Parathyroid adenoma (tissue), 2 donors: ENCODE measurements around the gene SLC5A6.

ENCODE experiments used
- H2AFZ ChIP-seq: fragments of 300-600 bp; sonication (generic); one replicate; pipeline ENCODE4 v1.7.0; 2017; ENCODE audit warnings: antibody characterized with exemption, mild to moderate bottlenecking
- H3K27ac ChIP-seq: fragments of 300-600 bp; sonication (generic); one replicate; pipeline ENCODE4 v1.7.0; 2017
- H3K27me3 ChIP-seq: fragments of 300-600 bp; sonication (generic); one replicate; pipeline ENCODE4 v1.7.0; 2017; ENCODE audit warnings: low read length; ENCODE audit not compliant: control insufficient read depth, insufficient read depth
- H3K36me3 ChIP-seq: fragments of 300-600 bp; sonication (generic); one replicate; pipeline ENCODE4 v1.7.0; 2017; ENCODE audit warnings: low read length; ENCODE audit not compliant: control insufficient read depth, insufficient read depth
- H3K4me1 ChIP-seq: fragments of 300-600 bp; sonication (generic); one replicate; pipeline ENCODE4 v1.7.0; 2017; ENCODE audit warnings: control low read depth
- H3K4me2 ChIP-seq: fragments of 300-600 bp; sonication (generic); one replicate; pipeline ENCODE4 v1.7.0; 2017; ENCODE audit warnings: low read length
- H3K4me3 ChIP-seq: fragments of 300-600 bp; sonication (generic); one replicate; pipeline ENCODE4 v1.7.0; 2017; ENCODE audit warnings: low read depth, low read length
- H3K79me2 ChIP-seq: fragments of 300-600 bp; sonication (generic); one replicate; pipeline ENCODE4 v1.7.0; 2017; ENCODE audit warnings: control low read depth
- H3K9ac ChIP-seq: fragments of 300-600 bp; sonication (generic); one replicate; pipeline ENCODE4 v1.7.0; 2017; ENCODE audit warnings: mild to moderate bottlenecking
- H3K9me3 ChIP-seq: fragments of 300-600 bp; sonication (generic); one replicate; pipeline ENCODE4 v1.7.0; 2017; ENCODE audit warnings: low read length; ENCODE audit not compliant: control insufficient read depth
- CTCF ChIP-seq: fragments of 300-600 bp; sonication (generic); IDR thresholded peaks from one replicate; pipeline ENCODE4 v1.7.0; 2017; ENCODE audit warnings: antibody characterized with exemption, mild to moderate bottlenecking
- donor health status: primary hyperparathyroidism.

The SLC5A6 gene

GRCh38 chr2:27211943-27212625 lies at the start of gene SLC5A6, which contains the start of gene ATRAID:
Gene SLC5A6, minus strand, starts transcription at chr2:27212268. Its CDS starts 4,618 bp downstream, at chr2:27207650.
Gene ATRAID, plus strand, starts transcription at chr2:27212041. Its CDS starts 328 bp downstream, at chr2:27212369.
- Histone ChIP-seq H3K36me3 (no peaks in the 10 kb centered on the region), H3K27me3 (no peaks in the 10 kb centered on the region)

GRCh38 chr2:27261241-27261925 lies 49.3 kb upstream of the SLC5A6 start:
- Histone ChIP-seq H3K4me1 (peaks cover 5% of the 10 kb centered on the region), H3K79me2 (no peaks in the 10 kb centered on the region), H3K36me3 (no peaks in the 10 kb centered on the region), H3K27me3 (no peaks in the 10 kb centered on the region), H3K27ac (no peak overlapping the region), H3K4me3 (no peak overlapping the region), H3K4me2 (no peak overlapping the region), H3K9me3 (no peaks in the 10 kb centered on the region), H3K9ac (no peak overlapping the region), H2AFZ (no peak overlapping the region)
- no peak for TF ChIP-seq CTCF

More at GRCh38 chr2:27211943-27212625, at the start of gene SLC5A6, which contains the start of gene ATRAID:
- Histone ChIP-seq H3K9me3 (no peaks in the 10 kb centered on the region), H3K27ac (peak within 1 kb of the TSS; percentile 94), H3K79me2 (peaks cover 2% of the 10 kb centered on the region), H3K9ac (peak within 1 kb of the TSS; percentile 77), H2AFZ (peak within 1 kb of the TSS; percentile 99), H3K4me2 (peak within 1 kb of the TSS; percentile 96), H3K4me3 (peak within 1 kb of the TSS; percentile 84), H3K4me1 (peaks cover 9% of the 10 kb centered on the region)
- TF ChIP-seq CTCF, result no peak

GRCh38 chr2:27258051-27258450 lies 46.0 kb upstream of the SLC5A6 start:
- Histone ChIP-seq H3K4me2 (no peak overlapping the region), H3K27me3 (no peaks in the 10 kb centered on the region), H3K9ac (no peak overlapping the region), H3K36me3 (no peaks in the 10 kb centered on the region), H2AFZ (no peak overlapping the region), H3K9me3 (no peaks in the 10 kb centered on the region), H3K79me2 (no peaks in the 10 kb centered on the region), H3K27ac (no peak overlapping the region), H3K4me1 (no peaks in the 10 kb centered on the region), H3K4me3 (no peak overlapping the region)
- no peak for TF ChIP-seq CTCF

GRCh38 chr2:27256855-27257454 lies 44.9 kb upstream of the SLC5A6 start:
- no peaks in the 10 kb centered on the region for H3K27me3 ChIP-seq

More at GRCh38 chr2:27256855-27257454, 44.9 kb upstream of the SLC5A6 start:
- no peak overlapping the region for H3K27ac ChIP-seq
- no peaks in the 10 kb centered on the region for H3K79me2 ChIP-seq
- no peaks in the 10 kb centered on the region for H3K36me3 ChIP-seq
- no peaks in the 10 kb centered on the region for H3K9me3 ChIP-seq
- H3K4me2 ChIP-seq, result no peak overlapping the region
- no peaks in the 10 kb centered on the region for H3K4me1 ChIP-seq
- H2AFZ ChIP-seq, result no peak overlapping the region
- no peak overlapping the region for H3K4me3 ChIP-seq
- no peak overlapping the region for H3K9ac ChIP-seq
- TF ChIP-seq CTCF, result no peak
